HepG2 (cell line): ENCODE results near the gene PXMP4.

Source experiments
- CTCF ChIP-seq: sonication (generic); formaldehyde crosslinking; IDR thresholded peaks from 2 replicates; pipeline ENCODE4 v1.5.0; 2020; ENCODE audit warnings: mild to moderate bottlenecking, missing genetic modification reagents, moderate library complexity
- EZH2 ChIP-seq: conservative IDR thresholded peaks from 2 replicates; pipeline ENCODE4 v1.6.1; 2012; ENCODE audit warnings: mild to moderate bottlenecking, low read depth, low read length, moderate library complexity
- NR0B2 ChIP-seq: sonication (generic); formaldehyde crosslinking; IDR thresholded peaks from 2 replicates; pipeline ENCODE4 v1.4.0; 2020; ENCODE audit warnings: mild to moderate bottlenecking, missing genetic modification reagents
- NR3C1 ChIP-seq: sonication (generic); formaldehyde crosslinking; IDR thresholded peaks from 2 replicates; pipeline ENCODE4 v1.4.0; 2020; ENCODE audit warnings: missing genetic modification reagents
- SAP130 ChIP-seq: IDR thresholded peaks from 2 replicates; pipeline ENCODE4 v1.6.1; 2016; ENCODE audit warnings: low read depth
- SOX13 ChIP-seq, 3 experiments: fragments of 450-650 bp in 1 of 3; sonication (generic) in 1 of 3; formaldehyde crosslinking in 1 of 3; IDR thresholded peaks in 2 of 3; conservative IDR thresholded peaks in 1 of 3; 2 replicates each; pipeline versions ENCODE4 v1.5.0 to v1.6.1; 2016 to 2020; ENCODE audit warnings: antibody characterized with exemption in 1 of 3, mild to moderate bottlenecking in 1 of 3, missing compliant biosample characterization in 1 of 3, missing genetic modification reagents in 1 of 3, moderate library complexity in 1 of 3
- SP2 ChIP-seq: sonication (generic); formaldehyde crosslinking; IDR thresholded peaks from 2 replicates; pipeline ENCODE4 v1.5.1; 2020; ENCODE audit warnings: mild to moderate bottlenecking, missing genetic modification reagents
- ZMAT3 ChIP-seq: sonication (generic); formaldehyde crosslinking; conservative IDR thresholded peaks from 2 replicates; pipeline ENCODE4 v1.7.0; 2021; ENCODE audit warnings: missing genetic modification reagents
- ZNF337 ChIP-seq: sonication (generic); formaldehyde crosslinking; IDR thresholded peaks from 2 replicates; pipeline ENCODE4 v1.5.1; 2020; ENCODE audit warnings: missing genetic modification reagents, low read depth, mild to moderate bottlenecking, borderline replicate concordance
- ZNF33B ChIP-seq: sonication (generic); formaldehyde crosslinking; IDR thresholded peaks from 2 replicates; pipeline ENCODE4 v1.5.1; 2020; ENCODE audit warnings: mild to moderate bottlenecking, missing genetic modification reagents
- ZNF510 ChIP-seq: sonication (generic); formaldehyde crosslinking; IDR thresholded peaks from 2 replicates; pipeline ENCODE4 v1.4.0; 2020; ENCODE audit warnings: low read depth, mild to moderate bottlenecking, missing genetic modification reagents
- ZNF800 ChIP-seq: sonication (generic); formaldehyde crosslinking; IDR thresholded peaks from 2 replicates; pipeline ENCODE4 v1.4.0; 2020; ENCODE audit warnings: missing genetic modification reagents
- ZZZ3 ChIP-seq: sonication (generic); formaldehyde crosslinking; IDR thresholded peaks from 2 replicates; pipeline ENCODE4 v1.4.0; 2020; ENCODE audit warnings: missing genetic modification reagents, mild to moderate bottlenecking, borderline replicate concordance

- TF ChIP-seq ZNF33B (CRISPR knock-in tag), result no peak
- TF ChIP-seq SOX13 (IDR thresholded peaks at IDR 0.05), result no peak
- TF ChIP-seq SOX13 (CRISPR knock-in tag; conservative IDR thresholded peaks at IDR 0.05 in 1 of 2, IDR thresholded peaks at IDR 0.05 in 1 of 2), result no peak
- TF ChIP-seq CTCF (CRISPR knock-in tag), result no peak
- no peak for TF ChIP-seq SAP130 (CRISPR knock-in tag)
- TF ChIP-seq ZNF510 (CRISPR knock-in tag), result no peak
- TF ChIP-seq NR0B2 (CRISPR knock-in tag), result no peak
- no peak for TF ChIP-seq ZNF800 (CRISPR knock-in tag)
- no peak for TF ChIP-seq ZZZ3
- no peak for TF ChIP-seq EZH2
- TF ChIP-seq NR3C1 (CRISPR knock-in tag), result no peak
- no peak for TF ChIP-seq ZNF337
- TF ChIP-seq SP2 (CRISPR knock-in tag), result no peak
- TF ChIP-seq ZMAT3 (CRISPR knock-in tag), result no peak
Observed at GRCh38 chr20:33704197-33704924, 15.7 kb downstream of the PXMP4 start.
